LoVo (cell line): ENCODE measurements around the gene DOCK6.
"Not testable (repeated sequence)": the region's sequence is repeated elsewhere in the genome, so short reads cannot be mapped to it uniquely, and the experiment has no call there.

ENCODE experiments used
- DNase-seq: peaks from one replicate; pipeline ENCODE4 v3.0.0-alpha.2; 2016; ENCODE audit warnings: low spot score

DOCK6 gene

GRCh38 chr19:11197291-11198174 lies 64.8 kb downstream of the DOCK6 start, which contains the start of gene KANK2:
KANK2 (minus strand) TSS chr19:11197545; CDS start chr19:11194511, 3,034 bp downstream.
- peak; percentile 85 for DNase-seq

DNA sequence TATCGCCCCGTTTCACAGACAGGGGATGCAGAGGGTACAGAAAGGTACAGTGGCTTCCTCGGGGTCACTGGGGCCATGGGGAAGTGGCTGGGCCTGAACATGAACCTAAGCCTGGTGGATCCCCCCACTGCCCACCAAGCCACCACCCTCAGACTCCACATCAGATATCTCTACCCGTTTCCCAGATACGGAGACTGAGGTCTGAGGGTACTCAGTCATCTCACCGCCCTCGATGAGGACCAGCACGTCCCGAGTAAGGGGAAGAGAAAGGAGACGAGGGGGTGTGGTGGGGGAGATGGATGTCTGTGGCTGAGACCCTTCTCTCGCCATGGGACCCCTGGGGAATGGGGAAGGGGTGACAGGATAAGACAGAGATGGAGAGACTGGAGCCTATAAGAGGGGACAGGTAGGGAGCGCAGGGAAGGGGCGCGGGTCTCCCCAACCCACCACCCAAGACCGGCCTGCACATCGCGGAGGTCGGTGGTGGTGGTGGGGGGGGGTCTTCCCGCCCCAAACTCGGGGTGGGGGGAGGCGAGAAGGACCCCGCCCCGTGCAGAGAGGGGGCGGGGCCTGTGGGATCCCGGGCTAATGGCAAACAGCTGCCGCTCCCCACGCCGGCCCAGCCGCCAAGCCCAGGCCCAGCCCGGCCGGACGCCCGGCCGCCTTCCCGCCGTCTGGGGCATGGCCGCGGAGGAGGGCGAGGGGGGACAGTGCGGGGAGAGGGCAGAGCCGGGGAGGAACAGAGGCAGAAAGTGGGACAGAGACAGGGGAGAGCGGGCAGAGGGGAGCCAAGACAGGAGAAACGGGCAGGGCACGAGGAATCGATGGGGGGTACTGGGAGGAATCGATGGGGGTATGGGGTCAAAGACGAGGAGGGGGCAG lies 65.7 kb downstream of the DOCK6 start:
- no peak for DNase-seq

GRCh38 chr19:11195681-11196080 lies 66.6 kb downstream of the DOCK6 start:
- DNase-seq: no peak

GRCh38 chr19:11194656-11195558 lies 67.4 kb downstream of the DOCK6 start:
- DNase-seq: no peak

DNA sequence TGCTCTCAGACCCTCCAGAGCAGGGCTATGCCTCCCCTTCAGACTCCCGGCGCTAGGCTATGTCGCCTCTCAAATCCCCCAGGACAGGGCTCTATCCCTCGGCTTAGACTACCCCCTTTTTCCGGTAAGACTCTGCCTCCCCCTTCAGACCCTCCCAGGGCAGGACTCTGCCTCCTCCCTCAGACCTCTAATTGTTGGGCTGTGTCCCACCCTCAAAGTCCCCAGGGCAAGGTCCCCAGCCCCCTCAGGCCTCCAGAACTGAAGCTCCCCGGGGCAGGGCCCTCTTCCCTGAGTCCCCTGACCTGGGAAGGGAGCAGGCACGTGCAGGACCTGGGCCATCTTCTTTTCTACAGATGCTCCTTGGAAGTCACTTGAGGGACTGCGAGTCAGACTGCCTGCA lies 68.2 kb downstream of the DOCK6 start:
- DNase-seq: no peak

DNA sequence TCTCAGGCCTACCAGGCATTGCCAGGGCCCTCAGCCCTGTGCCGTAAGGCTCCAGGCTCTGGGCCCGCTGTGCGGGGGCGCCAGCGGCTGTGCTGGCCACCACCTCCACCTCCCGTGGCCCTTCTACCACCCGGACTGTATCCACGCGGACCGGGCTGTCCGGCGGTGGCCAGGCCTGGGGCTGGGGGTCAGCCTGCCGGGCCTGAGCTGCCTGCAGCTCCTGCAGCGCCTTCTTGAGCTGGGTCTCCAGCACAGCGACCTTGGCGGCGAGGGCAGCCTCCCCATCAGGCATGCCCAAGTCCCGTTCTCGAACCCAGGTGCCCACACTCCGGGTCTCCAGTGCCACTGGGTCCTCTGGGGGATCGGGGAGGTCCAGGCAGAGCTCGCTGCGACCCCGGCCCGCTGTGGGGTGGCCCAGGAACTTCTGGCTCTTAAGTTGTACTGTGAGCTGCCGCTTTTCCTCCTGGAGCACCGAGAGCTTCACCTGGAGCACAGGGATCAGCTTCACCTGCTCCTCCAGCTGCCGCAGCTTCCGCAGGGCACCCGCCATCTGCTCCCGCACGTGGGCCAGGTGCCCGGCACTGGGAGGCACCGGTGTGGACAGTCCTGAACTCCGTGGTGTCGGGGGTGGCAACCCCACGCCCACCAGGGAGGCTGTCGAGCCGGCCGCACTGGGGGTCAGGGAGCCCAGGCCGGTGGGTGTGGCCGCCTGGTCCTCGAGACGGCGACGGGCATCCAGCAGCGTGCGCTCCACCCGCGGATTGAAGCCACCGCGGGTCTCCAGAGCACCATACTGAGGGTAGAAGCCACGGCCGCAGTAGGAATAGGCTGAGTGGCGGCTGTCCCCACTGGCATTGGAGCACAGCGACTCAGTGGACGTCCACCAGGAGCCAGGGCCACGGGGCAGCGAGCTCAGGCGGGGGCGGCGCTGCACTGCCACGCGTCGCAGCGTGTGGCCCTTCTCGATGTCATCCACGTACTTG lies 69.1 kb downstream of the DOCK6 start:
- DNase-seq: no peak

DNA sequence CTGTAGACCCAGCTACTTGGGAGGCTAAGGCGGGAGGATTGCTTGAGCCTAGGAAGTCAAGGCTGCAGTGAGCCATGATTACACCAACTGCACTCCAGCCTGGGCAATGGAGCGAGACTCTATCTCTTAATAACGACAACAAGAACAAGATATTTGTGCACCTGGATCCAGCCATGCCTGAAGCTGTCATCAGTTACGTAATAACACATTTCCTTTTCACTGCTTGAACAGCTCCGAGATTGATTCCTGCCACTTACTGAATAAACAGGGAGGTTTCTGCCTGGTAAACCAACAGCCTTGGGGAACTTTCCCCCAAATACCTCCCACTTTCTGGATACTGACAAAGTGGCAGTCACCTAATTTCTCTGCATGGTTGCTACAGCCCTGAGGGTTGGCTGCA lies 70.4 kb downstream of the DOCK6 start:
- no peak for DNase-seq

DNA sequence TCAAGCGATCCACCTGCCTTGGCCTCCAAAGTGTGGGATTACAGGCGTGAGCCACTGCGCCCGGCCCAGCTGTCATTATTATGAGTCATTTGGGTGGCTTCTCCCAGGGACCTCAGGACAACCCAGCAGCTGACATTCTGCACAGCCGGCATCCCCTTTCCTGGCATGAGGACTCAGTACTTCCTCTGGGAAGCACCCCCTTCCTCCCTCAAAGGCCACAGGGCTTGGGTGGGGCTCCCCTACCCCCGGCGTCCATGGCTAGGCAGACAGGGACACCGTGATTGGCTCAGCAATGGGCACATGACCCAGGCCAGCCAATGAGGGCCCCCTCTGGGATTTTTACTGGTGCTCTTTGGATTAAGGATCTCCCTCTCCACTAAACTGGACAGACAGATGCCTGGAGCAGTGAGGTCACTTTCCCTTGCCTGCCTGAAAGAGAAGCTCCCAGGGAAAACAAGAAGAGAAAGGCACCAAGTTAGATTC lies 71.0 kb downstream of the DOCK6 start:
- peak; percentile 26 for DNase-seq

GRCh38 chr19:11190501-11190900 lies 71.8 kb downstream of the DOCK6 start:
- DNase-seq: no peak

DNA sequence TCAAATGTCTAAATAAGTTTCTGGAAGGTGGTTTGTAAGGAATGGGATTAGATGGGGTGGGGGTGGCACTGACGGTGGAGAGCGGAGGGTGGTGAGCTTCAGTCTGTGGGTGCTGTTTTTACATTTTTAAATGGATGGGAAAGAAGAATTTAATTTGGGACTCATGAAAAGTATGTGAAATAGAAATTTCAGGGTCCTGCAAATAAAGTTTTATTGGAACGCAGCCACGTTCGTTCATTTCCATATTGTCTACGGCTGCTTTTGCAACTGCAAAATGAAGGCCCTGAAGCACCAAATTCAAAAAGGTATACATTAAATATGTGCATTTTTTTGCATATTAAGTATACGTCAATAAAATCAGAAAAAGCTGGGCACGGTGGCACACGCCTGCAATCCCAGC lies 74.9 kb downstream of the DOCK6 start:
- no peak for DNase-seq

DNA sequence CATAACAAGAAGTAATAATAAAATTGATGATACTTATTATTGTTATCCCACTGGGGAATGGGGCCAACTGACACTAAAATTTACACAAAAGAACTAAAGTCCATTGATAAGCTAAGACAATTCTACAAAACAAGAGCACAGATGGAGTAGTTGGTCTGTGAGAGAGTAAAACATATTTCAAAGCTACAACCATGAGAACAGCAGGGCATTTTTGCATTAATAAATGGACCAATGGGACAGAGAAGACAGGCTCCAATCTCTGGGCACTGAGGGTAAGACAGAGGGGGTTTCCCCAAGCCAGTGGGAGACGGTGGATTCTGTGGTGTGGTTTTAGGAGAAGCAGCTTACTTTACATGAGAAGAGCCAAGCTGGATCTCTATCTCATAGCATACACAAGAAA lies 79.3 kb downstream of the DOCK6 start:
- DNase-seq: no peak

- no peak for DNase-seq
Observed at GRCh38 chr19:11181488-11181887, 80.8 kb downstream of the DOCK6 start.

- not testable (repeated sequence) for DNase-seq
Observed at GRCh38 chr19:11180975-11181374, 81.3 kb downstream of the DOCK6 start.

DNA sequence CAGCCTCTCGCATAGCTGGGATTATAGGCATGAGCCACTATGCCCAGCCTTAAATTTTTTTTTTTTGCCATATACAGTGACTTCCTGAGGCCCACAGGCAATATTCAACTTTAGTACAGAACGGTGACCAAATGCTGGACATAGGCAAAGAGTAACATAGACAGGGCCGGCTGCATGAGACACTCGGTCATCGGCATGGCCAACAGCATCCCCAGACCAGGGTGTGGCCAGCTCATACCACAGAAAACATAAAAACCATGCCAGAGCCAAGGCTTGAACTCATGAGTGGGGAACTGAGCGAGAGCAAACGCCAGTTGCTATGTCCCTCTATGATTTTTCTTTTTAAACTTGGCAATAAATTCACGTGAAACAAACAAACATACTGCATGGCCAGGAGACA lies 82.0 kb downstream of the DOCK6 start:
- DNase-seq: no peak

GRCh38 chr19:11179716-11180297 lies 82.5 kb downstream of the DOCK6 start:
- DNase-seq: no peak

- DNase-seq: not testable (repeated sequence)
Observed at GRCh38 chr19:11179145-11179465, 83.2 kb downstream of the DOCK6 start.

- DNase-seq: no peak
Observed at GRCh38 chr19:11177592-11177991, 84.7 kb downstream of the DOCK6 start.

DNA sequence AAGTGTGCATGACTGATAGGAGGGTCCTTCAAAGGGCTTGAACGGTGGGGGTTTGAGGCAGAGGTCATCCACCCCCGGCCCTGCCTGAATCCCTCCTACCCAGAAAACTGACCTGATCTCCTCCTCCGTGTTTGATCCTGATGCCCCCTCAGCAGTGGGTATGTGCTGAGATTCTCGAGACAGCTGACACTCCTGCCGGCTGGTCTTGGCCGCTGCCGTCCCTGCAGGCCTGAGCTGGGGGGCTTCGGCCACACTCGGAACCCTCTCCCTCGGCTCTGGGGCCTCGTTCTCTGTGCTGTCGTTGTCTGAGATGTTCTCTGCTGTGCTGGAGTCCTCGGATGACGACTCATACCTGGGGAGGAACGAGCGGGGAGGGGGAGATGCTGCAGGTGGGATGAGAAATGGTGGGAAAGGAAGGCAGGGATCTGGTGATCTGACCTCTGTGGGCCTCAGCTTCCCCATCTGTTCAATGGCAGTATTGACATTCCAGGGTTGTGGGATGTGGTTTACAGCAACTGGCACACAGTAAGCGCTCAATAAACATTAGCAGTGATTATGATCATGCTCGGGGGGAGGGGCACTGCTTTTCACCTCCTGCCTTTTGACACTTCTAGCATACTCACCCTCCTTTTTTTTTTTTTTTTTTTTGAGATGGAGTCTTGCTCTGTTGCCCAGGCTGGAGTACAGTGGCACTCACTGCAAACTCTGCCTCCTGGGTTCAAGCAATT lies 85.7 kb downstream of the DOCK6 start:
- no peak for DNase-seq

GRCh38 chr19:11175920-11176319 lies 86.4 kb downstream of the DOCK6 start:
- DNase-seq: no peak

- no peak for DNase-seq
Observed at GRCh38 chr19:11174336-11174735, 88.0 kb downstream of the DOCK6 start.
